Activated CD4-positive, alpha-beta T cell treated with anti-CD3 and anti-CD28 coated beads for 1 hour (primary cell): ENCODE measurements around the gene PIK3C3.

Experiments used
- DNase-seq: peaks from one replicate; pipeline ENCODE4 v3.0.0-alpha.2; 2020

PIK3C3 gene

DNA sequence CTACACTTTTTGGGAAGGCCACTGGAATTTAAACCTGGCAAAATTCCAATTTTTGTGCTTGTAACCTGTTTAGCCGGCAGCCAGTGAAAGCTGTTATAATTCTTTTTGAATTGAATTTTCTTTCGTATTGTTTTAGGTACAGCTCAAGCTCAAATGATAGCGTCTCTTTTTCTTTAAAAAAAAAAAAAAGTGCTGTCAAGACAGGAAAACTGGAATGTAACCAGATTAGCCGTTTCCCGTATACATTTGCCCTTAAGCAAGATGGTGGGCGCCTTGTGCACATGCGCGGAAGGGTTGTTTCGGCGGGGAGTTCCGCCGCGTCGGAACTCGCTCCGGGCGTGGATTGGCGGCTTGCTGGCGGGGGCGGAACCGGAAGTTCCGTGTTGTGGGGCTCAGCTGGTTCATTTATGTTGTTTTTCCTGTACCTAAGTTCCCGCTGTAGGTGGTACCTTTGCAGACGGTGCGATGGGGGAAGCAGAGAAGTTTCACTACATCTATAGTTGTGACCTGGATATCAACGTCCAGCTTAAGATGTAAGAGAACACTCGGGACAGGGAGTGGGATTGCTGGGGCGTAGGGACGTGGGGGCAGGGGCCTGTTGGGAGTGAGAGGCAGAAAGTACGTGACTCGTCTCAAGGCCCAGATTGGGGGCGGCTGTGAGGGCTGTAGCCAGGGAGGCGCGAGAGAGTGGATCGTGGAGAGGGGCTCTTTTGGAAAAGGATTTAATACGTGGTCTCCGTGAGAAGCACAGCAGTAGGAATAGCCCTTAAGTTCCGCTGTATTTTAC is at the start of gene PIK3C3:
Gene PIK3C3, plus strand, starts transcription at position 408 of the 787 bp plus-strand sequence. Its CDS starts 58 bp downstream, at position 466.
- peak; percentile 95 for DNase-seq

DNA sequence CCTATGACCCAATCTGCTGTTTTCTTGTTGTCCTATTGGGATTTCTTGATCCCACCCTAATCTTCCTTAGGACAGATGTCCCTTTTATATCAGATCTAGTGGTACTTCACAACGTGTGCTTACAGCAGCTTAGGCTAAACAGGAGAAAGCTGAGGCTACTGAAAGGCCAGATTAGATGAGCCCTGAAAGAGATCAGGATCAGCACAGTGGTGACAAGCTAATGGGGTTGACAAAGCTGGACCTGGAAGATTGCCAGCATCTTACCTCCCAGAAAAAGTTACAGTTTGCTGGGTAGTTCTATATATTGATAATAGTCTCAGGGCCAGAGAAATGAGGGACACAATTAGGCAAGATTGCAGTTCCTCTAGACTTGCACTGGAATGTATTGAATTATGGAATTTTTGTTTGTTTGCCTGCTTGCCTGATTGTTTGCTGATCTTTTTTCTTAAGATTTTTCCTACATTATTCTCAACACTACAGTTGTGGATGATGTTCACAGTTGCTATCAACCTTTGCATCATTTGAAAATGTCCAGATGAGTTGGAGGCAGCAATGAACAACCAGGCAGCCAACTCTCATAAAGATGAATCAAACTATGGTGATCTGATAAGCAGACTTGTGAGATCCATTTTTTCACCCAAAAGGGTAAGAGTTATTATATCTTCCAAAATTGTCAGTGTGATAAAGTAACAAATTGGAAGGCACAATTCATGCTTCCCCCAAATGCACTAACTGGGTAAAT is 49.1 kb upstream of the PIK3C3 start:
- DNase-seq, result no peak

DNA sequence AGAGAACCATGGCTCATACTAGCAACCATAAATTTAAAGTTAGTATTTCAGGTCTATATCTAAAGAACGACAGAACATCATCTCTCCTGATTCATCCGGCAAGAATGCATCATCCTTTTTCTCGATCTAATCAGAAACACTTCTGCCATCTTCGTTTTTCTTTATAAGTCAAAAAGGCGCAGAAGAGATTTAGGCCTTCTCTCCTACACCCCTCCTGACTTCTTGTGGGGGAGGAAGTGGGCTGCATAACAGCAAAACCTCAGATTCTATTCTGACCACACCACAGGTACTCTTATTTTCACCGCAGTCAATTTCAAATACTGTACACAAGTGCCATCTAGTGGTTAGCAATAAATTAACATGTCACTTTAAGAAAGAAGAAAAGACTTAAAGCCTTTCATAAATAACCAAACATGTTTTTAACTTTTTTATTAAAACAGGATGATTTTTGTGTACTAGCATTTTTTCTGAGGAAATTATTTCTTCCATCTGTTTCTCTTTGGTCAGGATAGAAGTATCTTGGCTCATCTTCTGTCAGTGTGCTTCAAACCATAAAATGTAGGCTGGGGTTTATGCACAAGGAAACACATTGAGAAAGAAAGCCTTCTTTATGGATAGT is 48.4 kb upstream of the PIK3C3 start:
- DNase-seq, result no peak

DNA sequence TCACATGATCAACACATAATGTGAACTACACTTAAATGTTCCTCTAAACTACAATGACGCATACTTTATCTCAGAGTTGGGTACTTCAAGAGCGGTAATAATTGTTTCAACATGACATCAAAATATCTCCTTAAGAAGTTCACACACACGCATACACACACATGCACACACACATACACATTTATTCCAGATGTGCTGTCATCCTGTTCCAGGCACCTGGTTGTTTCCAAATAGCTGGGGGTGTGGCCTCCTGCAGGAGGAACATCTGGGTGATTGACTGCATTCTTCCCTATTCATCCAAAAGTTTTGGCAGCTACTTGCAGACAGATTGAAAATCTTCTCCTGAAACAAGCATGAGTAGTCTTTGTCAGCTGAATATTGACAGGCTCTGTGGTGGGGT is 37.9 kb upstream of the PIK3C3 start:
- DNase-seq, result no peak

DNA sequence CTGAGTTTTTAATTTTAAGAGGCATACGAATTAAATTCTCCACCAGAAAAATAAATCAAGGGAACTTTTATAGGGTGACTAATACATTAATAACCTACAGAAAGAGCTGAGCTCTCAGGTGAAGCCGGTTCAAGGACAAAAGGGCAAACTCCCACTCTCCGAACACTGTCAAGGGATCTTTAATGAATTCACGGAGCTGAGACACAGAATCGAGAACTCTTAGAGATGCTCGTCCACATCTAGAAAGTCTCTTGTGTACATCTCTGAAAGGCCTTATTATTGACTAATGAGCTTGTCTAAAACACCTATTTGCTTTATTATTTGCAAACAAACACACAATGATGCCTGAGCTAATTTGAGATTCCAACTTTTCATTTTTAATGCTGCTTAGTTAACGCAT is 33.3 kb upstream of the PIK3C3 start:
- DNase-seq, result no peak

DNA sequence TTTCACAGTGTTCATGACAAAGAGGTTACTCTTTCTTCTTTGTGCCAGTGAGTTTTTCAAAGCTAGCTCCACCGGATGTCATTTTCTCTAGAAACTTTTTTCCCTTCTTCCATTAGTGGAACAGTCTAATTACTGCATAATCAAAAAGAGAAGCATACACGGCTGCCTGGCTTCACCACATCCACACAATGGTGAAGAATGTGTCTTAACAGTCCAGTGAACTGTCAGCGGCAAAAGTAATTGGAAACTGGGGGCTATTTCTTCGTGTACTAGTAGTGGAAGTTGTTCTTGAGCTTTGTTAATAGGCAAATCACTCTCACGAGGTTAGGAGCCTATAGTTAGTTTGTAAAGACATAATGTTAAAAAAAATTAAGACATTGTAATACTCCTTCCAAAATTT is 32.9 kb upstream of the PIK3C3 start:
- no peak for DNase-seq

DNA sequence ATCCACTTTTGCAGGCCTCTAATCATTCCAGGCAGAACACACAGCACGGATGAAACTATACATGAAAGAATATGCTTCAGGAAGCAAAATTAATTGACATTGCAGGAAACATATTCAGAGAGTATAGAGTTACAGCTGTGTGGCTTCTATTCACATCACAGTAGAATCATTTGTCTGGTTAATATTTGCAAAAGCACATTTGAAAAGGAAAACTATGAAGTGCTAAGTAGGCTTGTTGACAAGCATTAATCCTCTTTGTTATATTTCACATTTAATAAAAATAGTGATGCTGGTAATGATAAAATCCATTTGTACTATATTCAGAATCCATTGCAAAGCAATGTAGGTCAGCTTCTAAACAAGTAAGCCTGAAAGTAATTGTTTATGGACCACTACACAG is 32.2 kb upstream of the PIK3C3 start:
- DNase-seq, result no peak

DNA sequence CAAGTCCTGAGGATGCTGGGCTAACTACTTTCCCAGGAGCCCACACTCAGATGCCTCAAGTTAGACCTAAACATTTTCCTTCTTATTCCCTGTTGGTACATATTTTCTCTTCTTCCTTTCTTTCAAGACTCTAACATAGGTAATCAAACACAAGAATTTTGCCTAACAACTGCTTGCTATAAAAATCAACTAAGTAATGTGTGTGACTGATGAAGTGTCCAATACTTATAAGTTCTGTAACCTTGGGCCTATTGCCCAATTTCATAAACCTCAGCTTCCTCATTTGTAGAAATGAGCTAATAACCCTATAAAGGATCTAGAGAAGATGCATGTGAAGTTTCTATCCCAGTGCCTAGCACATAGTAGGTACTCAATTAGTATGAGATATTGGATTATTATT is 31.6 kb upstream of the PIK3C3 start:
- DNase-seq, result no peak

DNA sequence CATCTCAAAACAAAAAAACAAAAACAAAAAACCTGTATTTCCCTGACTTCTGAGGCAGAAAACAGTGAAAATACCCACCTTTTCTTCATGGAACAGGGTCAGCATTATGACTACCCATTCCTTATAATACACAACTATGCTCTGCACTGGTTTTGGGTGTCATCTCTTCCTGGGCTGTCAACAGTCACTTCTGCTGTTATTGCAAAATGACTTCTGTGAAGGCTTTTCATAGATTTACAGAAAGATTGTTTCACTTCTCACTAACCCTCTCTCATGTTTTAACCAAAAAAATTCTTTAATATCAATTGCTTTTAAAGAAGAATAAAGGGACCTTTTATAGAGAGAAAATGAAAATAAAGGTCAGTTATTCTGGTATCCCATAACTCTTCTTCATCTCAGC is 26.5 kb upstream of the PIK3C3 start:
- DNase-seq, result no peak

DNA sequence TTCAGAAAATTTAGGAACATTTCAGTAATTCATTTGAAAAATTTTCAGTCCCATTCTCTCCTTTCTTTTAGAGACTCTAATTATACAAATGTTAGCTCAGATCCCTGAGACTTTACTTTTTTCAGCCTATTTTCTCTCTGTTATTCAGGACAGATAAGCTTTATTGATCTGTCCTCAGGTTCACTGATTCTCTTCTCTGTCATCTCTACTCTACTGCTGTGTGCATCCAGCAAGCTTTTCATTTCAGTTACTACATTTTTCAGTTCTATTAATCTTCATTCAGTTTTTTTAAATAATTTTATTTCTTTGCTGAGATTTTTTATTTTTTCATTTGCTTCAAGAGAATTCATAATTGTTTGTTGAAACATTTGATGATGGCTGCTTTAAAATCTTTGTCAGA is 22.1 kb upstream of the PIK3C3 start:
- no peak for DNase-seq

DNA sequence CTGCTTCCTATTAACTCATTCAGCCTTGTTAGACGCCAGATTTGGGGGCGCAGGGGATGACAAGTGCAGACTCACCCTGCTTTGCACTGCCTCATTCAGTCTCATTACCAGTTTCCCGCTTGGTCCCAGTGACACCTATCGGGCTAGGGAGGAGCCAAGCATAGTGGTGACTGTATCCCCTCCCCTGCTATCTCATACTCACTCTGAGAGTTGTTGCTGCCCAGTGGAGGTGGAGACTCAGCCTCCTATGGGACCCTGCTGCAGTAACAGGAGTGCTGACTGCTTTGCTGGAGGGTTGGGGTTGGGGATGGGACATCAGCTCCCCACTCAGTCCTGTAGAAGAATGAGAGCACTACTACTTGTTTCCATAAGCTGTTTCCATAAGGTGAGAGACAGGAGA is 21.3 kb upstream of the PIK3C3 start:
- no peak for DNase-seq

DNA sequence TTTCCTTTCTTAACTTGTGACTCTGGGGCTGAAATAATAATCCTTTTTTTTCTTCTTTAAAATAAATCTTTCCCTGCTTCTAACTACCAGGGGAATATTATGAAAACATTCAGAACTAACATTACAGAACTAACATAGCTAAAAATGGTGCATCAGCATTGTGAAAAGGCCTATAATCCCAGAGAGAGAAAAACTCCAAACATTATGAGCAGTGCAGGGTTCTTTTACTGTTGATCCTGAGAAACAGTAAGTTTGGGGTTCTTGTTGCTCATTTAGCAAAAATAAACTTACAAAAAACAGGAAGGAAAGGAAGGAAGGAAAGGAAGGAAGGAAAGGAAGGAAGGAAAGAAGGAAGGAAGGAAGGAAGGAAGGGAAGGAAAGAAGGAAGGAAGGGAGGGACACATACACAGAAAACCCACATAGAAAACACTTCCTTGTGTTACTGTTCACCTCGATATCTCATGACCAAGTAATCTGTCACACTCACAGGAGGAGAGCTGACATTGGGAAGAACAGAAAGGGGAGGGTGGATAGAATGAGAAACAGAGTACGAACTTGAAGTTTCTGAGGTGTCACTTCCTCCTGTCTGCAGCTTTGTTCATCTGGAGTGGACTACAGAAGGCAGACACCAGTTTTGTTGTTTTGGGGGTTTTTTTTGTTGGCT is 18.4 kb upstream of the PIK3C3 start:
- no peak for DNase-seq

DNA sequence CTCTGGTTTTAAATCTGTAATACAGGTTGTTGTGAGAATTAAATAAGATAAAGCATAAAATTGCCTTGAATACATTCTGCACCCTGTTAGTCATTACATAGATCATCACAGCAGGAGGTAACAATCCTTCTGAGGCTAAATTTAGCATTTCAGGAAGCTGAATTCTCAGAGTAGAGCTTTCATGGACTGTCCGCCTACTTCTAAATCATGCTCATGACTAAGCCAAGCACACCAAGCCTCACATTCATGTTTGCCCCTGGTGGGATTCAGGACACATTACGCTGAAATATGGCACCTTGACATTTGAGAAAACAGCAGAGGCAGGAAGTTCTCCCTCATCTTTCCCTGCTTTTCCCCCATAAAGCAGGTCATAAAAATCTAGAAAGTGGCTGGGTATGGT is 16.6 kb upstream of the PIK3C3 start:
- DNase-seq, result no peak

DNA sequence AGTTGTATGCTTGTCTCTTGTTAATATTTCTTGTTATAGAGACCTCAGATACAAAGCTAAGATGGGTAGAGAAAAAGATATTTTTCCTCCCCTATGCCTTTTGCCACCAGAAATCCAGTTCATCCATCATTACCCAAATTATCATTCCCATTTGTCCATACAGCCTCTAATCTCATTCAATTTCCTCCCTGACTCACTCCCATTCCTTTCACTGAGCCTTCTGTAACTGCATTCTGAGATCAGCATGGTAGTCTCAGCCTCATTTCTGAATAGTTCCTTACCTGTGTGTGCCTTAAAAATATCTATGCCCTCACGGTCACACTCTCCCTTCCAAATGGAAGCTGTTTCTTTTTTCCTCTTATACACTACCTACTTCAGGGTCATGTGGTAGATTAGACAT is 15.7 kb upstream of the PIK3C3 start:
- no peak for DNase-seq

DNA sequence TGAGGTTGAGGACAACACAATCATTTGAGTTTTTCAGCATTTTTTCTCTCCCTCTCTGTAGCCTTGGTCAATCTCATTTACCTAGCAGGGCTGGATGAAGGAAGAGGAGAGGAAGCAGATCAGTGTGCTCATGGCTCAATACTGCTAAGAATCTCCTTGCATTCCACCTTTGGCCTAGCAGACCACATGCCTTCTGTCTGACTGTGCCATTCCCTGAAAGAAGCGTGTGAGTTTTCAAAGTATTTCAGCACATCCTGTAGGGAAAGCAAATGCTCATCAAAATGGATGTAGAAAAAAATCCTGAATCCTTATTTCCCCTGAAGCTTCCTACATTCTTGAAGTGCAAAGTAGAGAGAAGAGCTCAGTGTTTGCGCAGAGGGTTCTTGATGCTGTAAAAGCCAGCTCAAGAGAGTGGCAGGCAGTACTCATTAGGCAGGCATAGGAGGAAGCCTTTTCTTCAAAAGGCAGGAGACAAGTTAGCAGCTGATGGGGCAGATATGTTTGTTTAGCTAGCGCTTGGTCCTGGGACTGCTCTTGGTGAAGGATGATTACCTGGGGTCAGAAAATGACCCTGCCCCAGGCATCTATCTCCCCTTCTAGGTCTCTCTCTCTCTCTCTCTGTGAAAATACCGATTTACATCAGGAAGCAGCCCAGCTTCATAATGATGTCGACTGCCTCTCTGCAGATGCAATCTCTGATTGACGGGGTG is 14.4 kb upstream of the PIK3C3 start:
- DNase-seq, result no peak

DNA sequence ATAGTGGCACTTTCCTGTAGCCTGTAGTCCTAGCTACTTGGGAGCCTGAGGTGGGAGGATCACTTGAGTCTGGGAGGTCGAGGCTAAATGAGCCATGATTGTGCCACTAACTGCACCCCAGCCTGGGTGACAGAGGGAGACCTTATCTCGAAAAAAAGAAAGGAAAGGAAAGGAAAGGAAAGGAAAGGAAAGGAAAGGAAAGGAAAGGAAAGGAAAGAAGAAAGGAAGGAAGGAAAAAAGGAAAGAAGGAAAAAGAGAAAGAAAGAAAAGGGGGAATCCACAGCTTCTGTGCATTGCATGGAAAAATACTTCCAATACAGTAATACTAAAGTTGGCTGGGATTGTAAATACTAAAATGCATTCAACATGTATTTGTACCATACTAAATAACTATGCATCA is 12.8 kb upstream of the PIK3C3 start:
- no peak for DNase-seq

DNA sequence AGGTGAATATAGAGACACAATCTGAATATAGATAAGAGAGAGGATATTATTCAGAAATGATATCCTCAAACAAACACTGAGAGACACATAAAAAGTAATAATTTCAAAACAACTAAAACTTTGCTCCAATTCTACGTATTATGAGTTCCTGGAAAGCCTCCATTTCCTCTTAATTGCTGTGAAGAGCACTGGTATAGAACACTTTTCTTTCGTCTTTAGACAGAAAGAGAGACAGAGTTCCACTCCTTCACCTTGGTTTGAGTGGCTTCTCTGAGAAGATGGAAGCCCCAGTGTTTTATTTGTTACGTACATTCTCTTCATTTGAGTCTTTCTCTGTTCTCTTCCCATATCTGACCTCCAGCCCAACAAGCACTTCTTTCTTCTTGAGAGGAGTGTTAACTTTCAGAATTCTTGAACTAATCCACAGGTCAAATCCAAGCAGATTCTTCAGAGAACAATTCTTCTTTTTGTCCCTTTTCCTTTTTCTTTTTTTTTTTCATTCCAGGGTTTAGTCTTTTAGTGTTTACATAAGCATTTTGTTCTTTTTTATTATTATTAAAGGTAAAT is 6.4 kb upstream of the PIK3C3 start:
- DNase-seq, result no peak

DNA sequence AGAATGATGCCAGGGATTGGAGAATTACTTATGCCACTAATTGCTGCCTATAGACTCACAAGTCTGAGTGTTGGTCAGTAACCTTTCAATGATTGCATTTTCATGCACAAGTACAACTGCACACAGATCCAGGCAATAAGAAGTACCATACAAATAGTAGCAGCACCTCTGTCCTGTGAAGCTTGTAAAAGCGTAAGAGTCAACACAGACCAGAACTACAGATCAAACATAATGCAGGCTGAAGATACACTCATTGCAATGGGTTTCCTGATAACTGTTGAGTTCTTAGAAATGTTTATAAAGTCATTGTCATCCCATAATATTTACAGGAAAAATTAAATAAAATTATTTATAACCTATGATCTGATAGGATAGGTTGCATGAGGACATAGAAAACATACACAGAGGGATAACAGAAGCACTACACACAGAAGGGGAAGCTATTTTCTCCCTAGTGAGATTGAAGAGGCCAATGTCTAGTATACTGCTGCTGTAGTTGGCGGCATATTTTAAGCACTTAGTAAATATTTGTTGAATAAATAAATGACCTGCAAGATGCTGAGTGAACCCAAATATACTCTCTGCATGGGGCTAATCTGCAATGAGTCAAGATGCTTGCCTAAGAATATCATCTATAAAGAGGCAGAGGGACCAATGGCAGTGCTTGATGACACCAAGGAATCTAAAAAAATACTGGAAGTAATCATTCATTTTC is 5.7 kb upstream of the PIK3C3 start:
- no peak for DNase-seq

DNA sequence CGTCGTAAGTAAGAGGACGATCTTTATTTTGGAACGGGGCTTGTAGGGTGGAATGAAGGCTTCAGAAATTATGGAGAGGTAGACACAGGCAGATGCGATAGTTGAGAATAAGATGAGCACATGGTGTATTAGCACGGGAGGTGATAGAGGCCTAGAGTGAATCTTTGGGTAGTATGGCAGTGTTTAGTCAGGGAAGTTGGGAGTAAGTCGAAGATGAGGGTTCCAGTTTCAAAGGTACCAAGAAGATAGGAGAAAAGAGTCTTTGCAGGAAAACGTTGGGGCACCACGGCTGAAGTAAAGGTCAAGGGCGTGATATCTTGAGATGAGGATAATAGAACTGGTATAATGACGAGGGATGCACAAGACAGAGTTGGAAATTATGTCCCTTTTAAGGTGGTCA is 654 bp downstream of the PIK3C3 start:
- DNase-seq, result no peak

DNA sequence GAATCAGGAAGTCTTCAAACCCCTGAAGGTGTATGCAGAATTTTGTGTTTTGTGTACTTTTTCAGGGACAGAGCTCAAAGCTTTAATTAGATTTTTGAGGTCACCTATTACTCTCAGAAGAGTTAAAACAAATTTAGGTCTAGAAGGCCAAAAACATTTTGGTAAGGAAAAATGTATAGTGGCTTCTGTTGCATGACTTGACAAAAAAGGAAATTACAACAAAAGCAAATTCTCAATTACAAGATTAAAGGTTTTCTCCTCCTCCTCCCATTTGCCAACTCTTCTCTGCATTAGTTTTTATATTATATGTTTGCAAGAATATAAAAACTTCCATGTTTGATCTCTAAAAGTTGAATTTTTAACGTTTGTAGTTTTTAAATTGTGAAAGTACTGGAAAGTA is 4.0 kb downstream of the PIK3C3 start:
- no peak for DNase-seq

DNA sequence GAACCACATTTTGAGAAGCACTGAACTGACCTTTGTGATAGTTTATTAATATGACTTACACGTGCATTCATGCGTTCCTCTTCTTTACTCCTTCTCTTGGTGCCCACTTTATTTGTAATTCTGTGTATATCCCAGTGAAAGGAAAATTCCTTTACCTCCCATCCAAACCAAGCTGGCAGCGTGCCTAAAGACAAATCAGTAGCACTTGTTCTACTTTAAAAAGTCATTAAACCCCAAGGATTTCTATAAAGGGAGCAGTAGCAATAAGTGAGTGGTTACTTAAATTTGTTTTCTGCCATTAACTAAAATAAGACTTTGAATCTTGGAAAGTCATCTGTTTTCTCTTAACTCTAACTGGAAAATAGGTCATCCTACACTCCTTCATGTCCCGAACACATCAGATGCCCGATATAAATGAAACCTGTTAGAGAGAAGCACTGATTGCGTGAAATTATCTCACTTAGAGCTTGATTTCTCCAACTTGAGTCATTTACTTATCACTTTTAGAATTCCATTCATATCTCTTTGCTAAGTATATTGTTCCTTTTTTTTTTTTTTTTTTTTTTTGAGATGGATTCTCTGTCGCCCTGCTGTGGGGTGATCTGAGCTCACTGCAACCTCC is 10.7 kb downstream of the PIK3C3 start:
- no peak for DNase-seq
